Putamen (tissue), 1 donor: ENCODE results near the gene KCNMB2.
"Not testable (repeated sequence)": the region's sequence is repeated elsewhere in the genome, so short reads cannot be mapped to it uniquely, and the experiment has no call there.

ENCODE experiments used
- DNase-seq: peaks from one replicate; pipeline ENCODE4 v3.0.0-alpha.2; 2016; ENCODE audit warnings: low spot score

The KCNMB2 gene

GRCh38 chr3:178519701-178520100 is 16.5 kb upstream of the KCNMB2 start:
- DNase-seq, result no peak

GRCh38 chr3:178520451-178520850 is 15.8 kb upstream of the KCNMB2 start:
- no peak for DNase-seq

- DNase-seq, result no peak
These were observed 13.8 kb upstream of the KCNMB2 start for GRCh38 chr3:178522200-178523052.

- DNase-seq, result no peak
These were observed 11.0 kb upstream of the KCNMB2 start for GRCh38 chr3:178525251-178525650.

- no peak for DNase-seq
These were observed 9.9 kb upstream of the KCNMB2 start for GRCh38 chr3:178526291-178526690.

GRCh38 chr3:178527981-178528380 is 8.3 kb upstream of the KCNMB2 start:
- DNase-seq, result no peak

GRCh38 chr3:178529606-178530225 is 6.5 kb upstream of the KCNMB2 start:
- no peak for DNase-seq

GRCh38 chr3:178532476-178532875 is 3.8 kb upstream of the KCNMB2 start:
- no peak for DNase-seq

GRCh38 chr3:178537122-178537705 is 978 bp downstream of the KCNMB2 start:
- no peak for DNase-seq

- DNase-seq, result no peak
These were observed 1.8 kb downstream of the KCNMB2 start for GRCh38 chr3:178538056-178538455.

GRCh38 chr3:178540184-178540583 is 3.9 kb downstream of the KCNMB2 start:
- DNase-seq, result no peak

- DNase-seq, result no peak
These were observed 9.1 kb downstream of the KCNMB2 start for GRCh38 chr3:178545337-178545736.

GRCh38 chr3:178546079-178546478 is 9.8 kb downstream of the KCNMB2 start:
- DNase-seq, result no peak

GRCh38 chr3:178549426-178549825 is 13.2 kb downstream of the KCNMB2 start:
- DNase-seq, result not testable (repeated sequence)

- no peak for DNase-seq
These were observed 15.7 kb downstream of the KCNMB2 start for GRCh38 chr3:178551916-178552321.

GRCh38 chr3:178558637-178559036 is 22.4 kb downstream of the KCNMB2 start:
- DNase-seq, result no peak

GRCh38 chr3:178560759-178561158 is 24.5 kb downstream of the KCNMB2 start:
- no peak for DNase-seq

GRCh38 chr3:178561239-178561638 is 25.0 kb downstream of the KCNMB2 start:
- no peak for DNase-seq

GRCh38 chr3:178562143-178562946 is 26.1 kb downstream of the KCNMB2 start:
- no peak for DNase-seq

- no peak for DNase-seq
These were observed 26.7 kb downstream of the KCNMB2 start for GRCh38 chr3:178562947-178563232.

- DNase-seq, result no peak
These were observed 31.4 kb downstream of the KCNMB2 start for GRCh38 chr3:178567611-178568010.

GRCh38 chr3:178568155-178568731 is 32.0 kb downstream of the KCNMB2 start:
- DNase-seq, result no peak
